HG02759 (cell line): Measurements from ENCODE around the gene RNF10.
"Not testable (repeated sequence)": the region's sequence is repeated elsewhere in the genome, so short reads cannot be mapped to it uniquely, and the experiment has no call there.

Experiments used
- ATAC-seq: cut with Tn5 transposase; IDR thresholded peaks from one replicate; pipeline ENCODE4 v1.9.1; 2021; ENCODE audit warnings: mild to moderate bottlenecking, moderate library complexity; ENCODE audit not compliant: unreplicated experiment

The RNF10 gene

DNA sequence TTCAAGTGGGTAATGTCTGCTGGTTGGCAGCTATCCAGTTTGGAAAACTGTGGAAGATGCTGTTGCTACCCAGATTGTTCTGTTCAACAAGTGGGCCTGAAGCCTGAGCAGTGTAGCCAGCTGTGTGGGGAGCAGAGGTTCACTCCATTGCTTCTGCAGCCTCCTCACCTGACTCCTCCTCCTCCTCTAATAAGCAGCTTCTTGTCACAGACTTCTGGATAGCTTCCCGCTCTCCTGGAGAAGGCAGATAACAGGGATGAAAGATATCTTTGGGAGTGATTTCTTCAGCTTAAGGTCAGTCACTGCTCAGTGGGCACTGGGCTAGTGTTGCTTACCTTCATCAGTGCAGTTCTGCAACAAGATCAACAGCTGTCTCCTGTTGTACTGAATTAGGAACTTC lies 45.0 kb downstream of the RNF10 start:
- ATAC-seq: no peak

DNA sequence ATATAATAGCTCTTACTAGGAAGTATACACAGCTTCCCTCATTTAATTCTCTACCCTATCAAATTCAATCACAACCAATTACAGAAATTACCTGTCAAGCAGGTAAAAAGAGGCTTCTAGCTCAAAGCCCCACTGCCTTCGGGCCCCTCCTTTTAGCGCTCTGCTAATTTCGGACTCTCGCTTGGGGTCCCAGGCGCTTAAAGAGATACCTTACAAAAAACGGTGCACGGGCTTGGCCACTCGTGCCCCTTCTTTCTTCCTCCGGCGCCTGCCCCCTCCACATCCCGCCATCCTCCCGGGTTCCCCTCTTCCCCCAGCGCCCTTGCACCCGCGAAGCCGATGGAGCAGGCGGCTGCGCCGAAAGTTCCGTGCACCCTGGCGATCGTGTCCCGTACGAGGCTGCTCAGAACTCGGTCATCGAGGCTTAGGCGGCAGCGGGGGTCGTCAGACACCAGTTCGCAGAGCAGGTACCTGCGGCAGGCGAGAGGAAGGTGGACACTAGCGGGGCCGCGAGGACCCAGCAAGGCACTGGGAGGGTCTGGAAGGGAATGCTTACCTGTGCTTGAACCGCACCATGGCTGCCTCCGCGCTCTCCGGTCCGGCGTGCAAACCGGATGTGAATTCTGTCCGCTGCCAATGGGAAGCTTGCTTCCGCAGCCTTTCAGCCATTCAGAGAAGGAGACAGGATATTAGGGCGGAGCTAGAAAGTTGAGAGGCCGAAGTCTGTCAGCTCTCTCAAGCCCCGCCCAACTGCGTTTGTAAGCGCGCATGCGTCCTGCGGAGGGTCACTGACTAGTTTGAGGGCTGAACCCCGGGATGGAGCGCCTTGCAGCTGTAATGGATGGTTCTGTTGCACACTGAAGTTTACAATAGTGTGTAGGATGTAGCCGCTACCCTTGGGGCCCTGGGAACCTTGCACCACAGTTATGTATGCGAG lies 46.9 kb downstream of the RNF10 start, which contains the start of gene POP5:
Gene POP5, minus strand, starts transcription at position 616 of the 937 bp plus-strand sequence. Its CDS starts 40 bp downstream, at position 576.
- peak; percentile 93 for ATAC-seq

DNA sequence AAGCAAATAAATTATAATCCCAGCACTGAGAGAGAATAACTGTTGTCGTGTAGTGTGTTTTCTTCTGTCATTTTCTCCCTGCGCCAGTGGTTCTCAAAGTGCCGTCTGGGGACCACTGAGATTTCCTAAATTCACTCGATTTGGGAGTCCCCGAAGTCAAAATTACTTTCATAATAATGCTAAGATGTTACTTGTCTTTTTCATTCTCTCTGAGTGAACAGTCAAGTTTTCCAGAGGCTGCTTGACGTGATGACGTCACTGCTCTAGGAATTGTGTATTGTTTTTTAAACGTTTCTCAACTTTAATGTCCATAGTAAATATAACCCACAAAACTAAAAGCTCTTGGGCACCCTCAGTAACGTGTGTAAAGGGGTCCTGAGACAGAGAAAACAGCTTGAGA lies 47.8 kb downstream of the RNF10 start:
- no peak for ATAC-seq

DNA sequence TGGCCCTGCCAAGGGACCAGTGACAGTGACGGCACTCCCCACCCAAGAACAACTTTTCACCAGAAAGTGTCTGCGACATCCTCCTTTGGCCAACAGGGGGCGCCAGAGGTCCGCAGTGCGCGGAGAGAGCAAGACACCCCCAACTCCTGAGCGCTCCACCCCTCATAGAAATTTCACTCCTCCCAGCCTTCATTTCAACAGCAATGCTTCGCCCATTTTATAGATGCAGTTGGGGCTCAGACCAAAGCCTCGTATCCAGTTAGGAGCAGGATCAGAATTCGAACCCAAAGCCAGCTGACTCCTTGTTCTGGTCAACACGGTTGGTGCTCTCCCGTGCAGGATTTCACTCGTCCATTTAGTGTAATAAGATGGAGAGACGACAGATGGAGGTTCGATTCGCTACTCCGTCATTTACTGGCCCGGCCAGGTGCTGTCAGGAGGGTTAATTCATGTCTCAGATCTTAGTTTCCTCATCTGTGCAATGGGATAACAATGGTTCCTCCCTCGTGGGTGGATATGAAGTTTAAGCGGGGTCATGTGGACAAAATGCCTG lies 49.4 kb downstream of the RNF10 start:
- ATAC-seq: no peak

DNA sequence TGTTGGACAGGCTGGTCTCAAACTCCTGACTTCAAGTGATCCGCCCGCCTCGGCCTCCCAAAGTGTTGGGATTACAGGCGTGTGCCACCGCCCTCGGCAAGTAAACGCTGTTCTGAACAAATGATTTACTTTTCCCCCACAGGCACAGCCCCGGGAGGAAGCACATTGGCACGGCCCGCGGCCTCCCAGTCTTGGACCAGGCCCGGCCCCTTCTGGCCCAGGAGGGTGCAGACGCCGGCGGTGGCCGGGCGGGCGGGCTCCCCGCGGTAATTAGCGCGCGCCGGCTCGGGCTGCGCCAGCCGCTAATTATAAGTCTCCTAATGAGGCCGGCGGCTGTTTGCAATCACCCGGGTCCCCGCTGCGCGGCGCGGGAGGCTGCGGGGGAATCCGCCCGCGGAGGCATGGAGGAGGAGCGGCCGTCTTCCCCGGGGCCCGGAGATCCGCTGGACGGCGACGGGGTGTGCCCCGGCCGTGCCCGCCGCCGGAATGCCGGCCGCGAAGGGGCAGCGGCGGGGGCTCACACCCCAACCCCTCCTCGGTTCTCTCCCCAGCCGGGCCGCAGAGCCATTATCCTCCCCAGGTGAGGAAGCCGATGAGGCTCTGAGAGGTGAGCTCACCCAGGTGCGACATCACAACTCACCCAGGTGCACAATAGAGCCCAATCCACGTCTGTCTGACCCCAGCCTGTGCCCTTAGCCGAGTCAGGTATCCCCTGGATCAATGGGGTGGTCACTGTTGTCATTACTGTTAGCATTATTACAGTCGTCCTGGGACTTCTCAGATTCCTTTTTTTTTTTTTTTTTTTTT lies 50.4 kb downstream of the RNF10 start:
- no peak for ATAC-seq

DNA sequence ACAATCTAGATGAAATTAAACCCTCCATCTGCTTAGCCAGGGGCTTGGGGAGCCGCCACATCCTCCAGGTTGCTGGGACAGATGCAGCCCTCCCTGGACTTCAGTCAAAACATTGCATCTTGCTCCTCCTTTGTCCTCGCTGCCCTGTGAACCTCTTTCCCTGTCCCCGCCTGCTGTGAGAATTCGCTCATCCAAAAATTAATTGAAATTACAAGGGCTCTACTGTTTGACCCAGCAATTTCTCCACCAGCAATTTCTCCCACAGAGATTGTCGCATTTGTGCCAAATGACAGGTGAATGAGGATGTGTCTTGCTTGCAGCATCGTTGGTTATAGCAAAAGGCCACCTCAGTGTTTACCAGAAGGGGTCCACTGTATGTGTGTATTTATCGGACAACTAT lies 52.0 kb downstream of the RNF10 start:
- ATAC-seq: no peak

DNA sequence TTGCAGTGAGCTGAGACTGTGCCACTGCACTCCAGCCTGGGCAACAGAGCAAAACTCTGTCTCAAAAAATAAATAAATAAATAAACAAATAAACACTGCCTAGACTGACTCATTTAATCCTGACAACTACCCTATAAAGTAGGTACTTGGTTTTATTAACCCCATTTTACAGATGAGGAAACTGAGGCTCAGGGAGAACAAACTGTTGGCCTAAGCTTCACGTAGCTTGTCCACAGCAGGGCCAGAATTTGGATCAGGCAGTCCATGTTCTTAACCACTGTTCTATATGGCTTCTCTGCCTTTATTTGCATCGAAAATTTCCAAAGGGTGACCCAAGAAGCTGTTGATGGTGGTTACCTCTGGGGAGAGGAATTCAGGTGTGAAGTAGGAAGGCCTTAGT lies 52.7 kb downstream of the RNF10 start:
- ATAC-seq: no peak

DNA sequence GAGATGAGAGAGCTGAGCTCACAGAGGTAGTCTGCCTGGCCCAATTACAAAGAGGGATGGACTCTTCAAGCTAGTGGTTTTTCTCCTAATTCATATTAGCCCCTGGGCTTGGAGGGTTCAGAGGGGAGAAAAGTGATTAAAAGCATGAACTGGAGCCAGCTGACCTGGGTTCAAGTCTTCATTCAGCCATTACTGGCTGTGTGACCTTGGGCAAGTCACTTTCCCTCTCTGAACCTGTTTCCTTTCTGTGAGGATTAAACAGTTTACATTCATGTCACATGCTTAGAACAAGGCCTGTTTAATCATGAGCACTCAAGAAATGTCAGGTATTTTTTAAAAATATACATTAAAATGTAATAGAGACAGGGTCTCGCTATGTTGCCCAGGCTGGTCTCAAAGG lies 54.2 kb downstream of the RNF10 start:
- no peak for ATAC-seq

DNA sequence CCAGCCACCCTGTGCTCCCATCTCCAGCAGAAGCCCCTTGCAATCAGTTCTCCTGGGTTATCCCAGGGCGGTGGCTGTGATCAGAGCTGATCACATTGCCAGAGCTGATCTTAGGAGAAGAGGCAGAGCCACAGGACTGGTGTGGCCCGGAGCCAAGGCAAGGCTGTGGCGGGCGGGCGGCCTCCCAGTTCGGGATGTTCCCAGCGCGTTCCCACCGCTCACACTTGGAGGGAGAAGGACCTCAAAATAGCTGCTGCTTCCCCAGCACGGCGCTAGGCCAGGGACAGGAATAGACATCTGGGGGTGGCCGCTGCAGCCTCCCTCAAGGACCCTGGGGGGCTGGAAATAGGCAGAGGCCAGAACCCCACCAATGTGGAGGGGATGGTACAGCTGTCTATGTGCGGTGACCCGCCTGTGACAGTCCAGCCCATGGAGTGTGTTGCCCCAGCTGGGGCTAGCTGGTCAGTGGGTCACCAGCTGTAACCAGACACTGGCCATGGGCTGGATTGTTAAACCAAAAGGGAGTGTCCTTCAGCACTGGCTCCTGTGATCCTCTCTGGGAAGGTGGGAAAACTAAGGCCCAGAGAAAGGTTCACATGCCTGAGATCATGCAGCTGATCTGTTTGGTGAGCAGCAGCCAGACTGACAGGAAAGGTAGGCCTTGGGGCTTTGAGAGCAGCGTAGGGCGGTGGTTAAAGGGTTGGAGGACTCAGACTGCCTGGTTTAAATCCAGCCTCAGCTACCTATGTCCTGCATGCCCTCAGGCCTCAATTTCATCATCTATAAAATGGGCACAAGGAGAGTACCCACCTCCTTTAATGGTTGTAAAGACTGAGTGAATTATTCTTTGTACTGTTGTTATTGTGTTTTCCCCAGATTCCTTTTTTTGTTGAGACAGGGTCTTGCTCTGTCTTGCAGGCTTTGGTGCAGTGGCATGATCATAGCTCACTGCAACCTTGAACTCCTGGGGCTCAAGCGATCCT lies 55.1 kb downstream of the RNF10 start:
- ATAC-seq: no peak

DNA sequence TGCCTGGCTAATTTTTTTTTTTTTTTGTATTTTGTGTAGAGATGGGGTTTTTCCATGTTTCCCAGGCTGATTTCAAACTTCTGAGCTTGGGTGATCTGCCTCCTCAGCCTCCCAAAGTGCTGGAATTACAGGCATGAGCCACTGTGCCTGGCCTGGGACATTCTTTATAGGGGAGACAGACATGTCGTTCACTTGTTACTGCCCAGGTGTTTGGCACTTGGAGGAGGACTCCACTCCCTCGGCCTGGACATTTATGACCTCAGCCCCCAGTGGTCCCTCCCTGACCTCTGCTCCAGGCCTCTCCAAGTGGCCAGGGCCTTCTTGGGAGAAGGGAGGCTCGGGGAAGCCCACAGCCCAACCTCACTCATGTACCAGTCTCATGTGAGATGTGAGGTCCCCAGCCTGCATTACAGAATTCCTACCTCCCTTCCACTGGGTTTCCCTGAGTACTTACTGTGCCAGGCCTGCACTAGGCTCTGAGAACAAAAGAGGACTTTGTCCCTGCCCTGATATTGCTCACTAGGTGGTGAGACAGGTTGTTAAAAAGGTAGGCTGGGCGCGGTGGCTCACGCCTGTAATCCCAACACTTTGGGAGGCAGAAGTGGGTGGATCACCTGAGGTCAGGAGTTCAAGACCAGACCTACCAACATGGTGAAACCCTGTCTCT lies 56.7 kb downstream of the RNF10 start:
- no peak for ATAC-seq

DNA sequence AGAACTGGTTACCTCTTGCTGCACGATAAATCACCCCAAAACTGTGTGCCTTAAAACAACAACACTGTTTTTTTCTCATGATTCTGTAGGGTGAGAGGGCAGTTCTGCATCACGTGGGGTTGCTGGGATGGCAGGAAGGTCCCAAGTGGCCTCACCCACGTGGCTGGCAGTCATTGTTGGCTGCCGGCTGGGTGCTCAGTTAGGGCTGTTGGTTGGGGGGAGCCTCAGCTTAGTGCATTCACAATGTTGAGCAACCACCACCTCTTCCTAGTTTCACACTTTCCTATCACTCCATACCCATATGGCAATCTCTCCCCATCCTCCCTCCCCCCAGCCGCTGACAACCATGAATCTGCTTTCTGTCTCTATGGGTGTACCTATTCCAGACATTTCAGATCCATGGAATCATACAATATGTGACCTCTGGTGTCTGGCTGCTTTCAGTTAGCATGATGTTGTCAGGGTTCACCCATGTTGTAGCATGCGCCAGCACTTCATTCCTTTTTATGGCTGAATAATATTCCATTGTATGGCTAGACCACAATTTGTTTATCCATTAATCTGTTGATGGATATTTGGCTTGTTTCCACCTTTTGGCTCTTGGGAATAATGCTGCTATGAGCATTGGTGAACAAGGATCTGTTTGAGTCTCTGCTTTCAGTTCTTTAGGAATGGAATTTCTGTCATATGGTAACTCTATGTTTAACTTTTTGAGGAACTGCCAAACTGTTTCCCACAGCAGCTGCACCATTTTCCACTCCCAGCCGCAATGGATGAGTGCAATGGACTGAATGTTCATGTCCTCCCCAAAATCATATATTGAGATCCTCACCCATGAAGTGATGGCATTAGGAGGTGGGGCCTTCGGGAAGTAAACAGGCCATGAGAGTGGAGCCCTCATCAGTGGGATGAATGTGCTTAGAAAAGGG lies 58.2 kb downstream of the RNF10 start:
- no peak for ATAC-seq

DNA sequence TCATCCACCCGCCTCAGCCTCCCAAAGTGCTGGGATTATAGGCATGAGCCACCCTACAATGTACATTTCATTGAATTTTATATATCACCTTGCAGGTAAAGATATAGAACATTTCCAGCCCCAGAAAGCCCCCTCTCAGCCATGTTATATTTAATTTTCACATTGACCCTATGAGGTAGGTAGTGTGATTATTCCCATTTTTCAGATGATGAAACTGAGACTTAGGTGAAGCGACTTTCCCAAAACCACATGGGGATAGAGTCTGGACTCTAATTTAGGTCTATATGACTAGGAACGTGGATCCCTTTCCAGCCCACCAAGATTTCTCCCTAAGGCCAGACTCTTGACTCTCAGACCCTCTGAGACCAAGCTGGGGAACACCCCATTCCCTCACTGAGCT lies 62.7 kb downstream of the RNF10 start:
- no peak for ATAC-seq

DNA sequence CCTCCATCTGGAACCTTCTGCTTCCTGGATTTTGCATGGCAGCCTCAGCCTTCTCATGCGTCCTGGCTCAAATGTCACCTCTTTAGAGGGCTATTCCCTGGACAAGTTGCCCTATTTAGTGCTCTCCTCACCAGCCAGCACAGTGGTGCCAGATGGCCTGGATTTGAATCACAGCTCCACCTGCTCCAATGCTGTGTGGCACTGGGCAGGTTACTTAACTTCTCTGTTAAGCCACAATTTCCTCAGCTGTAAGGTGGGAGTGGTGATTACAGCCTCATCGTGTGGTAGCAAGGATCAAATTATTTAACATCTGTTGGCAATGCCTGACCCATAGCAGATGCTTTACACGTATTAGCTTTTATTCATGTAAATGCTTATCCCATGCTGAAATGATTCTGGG lies 63.7 kb downstream of the RNF10 start:
- ATAC-seq: no peak

DNA sequence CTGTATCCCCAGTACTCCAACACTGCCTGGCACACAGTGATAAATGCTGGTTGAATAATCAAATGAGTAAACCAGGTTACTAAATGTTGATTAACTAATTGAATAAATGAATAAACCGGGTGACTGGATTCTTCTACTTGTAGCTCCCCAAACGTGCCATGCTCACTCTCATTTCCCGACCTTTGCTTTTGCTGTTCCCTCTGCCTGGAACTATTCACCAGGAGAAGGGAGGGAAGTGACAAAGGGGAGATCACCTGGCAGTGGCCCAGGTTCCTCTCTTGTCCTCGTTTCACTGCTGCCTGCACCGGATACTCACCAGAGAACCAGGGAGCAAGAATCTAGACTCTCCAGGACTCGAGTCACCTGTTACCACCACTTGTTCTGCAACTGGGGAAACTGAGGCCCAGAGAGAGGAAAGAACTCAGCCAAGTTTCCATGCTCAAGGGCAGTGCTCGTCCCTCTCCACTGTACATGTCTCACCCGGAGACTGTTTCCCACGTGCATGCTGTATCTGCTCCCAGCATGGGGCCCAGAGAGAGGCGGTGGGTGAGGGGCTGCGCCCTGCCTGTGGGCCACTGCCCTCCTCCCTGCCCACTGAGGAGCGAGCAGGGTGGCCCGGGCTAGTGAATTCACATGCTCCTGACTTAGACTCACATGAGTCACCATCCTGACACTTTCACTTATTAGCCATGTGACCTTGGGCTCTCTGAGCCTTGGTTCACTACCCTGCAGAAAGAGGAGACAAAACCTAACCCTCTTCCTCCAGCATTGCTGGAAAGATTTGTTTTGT lies 64.7 kb downstream of the RNF10 start:
- no peak for ATAC-seq

DNA sequence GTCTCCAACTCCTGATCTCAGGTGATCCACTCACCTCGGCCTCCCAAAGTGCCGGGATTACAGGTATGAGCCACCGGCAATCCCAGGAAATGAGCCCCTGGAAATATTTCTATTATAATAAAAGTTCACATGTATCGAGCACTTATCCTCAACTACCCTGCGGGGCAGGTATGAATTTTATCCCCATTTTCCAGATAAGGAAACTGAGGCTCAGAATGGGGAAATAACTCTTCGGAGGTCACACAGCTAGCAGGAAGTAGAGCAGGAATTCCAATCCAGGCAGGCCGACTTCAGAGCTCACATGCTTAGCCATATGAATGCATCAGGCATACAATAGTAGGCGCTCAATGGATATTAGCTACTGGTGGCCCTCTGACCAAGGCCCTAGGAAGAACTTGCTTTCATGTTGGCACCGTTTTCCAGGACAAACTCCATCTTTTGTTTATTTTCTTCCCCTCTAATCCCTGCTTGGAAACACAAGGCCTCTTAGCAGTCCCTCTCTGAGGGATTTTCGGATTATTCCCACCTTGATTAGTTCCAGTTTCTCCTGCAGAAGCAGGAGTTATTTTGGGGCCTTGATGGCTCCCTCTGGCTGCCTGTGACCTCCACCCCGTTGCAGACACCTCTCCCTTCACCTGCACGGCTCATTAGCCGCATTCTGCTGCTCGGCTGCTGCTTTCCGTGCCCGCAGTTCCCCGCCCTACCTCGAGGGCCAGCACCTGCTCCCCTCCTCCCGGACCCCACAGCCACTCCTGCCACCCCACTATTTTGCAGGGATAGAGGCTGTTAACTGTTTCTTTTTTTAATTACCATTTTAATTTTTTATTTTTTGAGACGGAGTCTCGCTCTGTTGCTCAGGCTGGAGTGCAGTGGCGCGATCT lies 65.8 kb downstream of the RNF10 start:
- no peak for ATAC-seq

DNA sequence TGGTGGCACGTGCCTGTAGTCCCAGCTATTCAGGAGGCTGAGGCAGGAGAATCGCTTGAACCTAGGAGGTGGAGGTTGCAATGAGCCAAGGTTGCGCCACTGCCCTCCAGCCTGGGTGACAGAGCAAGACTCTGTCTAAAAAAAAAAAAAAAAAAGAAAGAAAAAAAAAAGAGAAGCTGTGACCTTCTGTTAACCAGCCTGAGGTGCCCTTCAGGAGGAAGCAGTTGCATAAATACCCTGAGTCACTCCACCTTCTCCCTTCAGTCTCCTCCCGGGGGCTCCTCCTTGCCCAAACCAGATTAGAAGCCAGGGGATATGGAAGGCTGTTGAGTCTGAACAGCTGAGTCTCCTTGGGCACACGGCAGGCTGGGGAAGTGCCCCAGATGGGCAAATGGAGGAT lies 68.3 kb downstream of the RNF10 start:
- not testable (repeated sequence) for ATAC-seq

DNA sequence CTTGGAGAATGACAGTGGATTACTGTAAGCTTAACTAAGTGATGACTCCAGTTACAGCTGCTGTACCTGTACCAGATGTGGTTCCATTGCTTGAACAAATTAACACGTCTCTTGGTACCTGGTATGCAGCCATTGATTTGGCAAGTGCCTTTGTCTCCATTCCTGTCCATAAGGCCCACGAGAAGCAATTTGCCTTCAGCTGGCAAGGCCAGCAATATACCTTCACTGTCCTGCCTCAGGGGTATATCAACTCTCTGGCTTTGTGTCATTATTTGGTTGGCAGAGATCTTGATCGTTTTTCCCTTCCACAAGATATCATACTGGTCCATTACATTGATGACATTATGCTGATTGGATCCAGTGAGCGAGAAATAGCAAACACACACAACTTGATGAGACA lies 76.4 kb downstream of the RNF10 start:
- no peak for ATAC-seq
